GM18868 (cell line): ENCODE results near the gene ZFR2.
"Not testable (repeated sequence)": the region's sequence is repeated elsewhere in the genome, so short reads cannot be mapped to it uniquely, and the experiment has no call there.

Experiments used
- ATAC-seq: cut with Tn5 transposase; IDR thresholded peaks from one replicate; pipeline ENCODE4 v1.9.1; 2021; ENCODE audit warnings: mild to moderate bottlenecking, moderate library complexity; ENCODE audit not compliant: unreplicated experiment

The ZFR2 gene

DNA sequence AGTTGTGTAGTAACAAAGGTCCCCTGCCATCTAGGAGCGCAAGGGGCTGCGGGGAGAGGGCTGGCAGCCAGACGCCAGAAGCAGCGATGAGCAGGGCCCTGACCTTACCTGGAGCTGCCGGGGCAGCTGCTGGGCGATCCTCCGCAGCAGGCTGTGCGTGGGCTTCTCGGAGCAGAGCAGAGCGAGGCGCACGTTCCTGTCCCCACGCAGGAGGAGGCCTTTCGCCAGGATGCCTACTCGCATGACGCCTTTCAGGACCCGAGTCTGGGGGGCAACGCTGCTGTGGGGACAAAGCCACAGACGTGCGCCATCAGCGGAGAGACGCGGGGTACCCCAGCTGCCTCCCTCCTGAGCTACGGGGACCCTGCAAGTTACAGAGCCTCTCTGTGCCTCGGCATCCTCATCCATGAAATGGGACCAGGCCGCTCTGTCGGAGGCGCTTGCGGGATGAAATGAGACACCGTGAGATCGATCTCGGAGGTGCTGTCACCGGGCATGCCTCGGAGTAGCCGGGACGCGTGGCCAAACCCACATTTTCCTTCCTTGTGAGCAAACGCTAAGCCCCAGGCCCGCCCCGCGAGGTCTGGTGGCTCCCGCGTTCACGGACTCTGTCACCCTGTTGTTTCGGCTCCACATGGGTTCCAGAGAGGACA, 52.1 kb downstream of the ZFR2 start:
- ATAC-seq, result no peak

- not testable (repeated sequence) for ATAC-seq
Observed at GRCh38 chr19:3816148-3816547, 52.7 kb downstream of the ZFR2 start.

- no peak for ATAC-seq
Observed at GRCh38 chr19:3814648-3815047, 54.2 kb downstream of the ZFR2 start.

DNA sequence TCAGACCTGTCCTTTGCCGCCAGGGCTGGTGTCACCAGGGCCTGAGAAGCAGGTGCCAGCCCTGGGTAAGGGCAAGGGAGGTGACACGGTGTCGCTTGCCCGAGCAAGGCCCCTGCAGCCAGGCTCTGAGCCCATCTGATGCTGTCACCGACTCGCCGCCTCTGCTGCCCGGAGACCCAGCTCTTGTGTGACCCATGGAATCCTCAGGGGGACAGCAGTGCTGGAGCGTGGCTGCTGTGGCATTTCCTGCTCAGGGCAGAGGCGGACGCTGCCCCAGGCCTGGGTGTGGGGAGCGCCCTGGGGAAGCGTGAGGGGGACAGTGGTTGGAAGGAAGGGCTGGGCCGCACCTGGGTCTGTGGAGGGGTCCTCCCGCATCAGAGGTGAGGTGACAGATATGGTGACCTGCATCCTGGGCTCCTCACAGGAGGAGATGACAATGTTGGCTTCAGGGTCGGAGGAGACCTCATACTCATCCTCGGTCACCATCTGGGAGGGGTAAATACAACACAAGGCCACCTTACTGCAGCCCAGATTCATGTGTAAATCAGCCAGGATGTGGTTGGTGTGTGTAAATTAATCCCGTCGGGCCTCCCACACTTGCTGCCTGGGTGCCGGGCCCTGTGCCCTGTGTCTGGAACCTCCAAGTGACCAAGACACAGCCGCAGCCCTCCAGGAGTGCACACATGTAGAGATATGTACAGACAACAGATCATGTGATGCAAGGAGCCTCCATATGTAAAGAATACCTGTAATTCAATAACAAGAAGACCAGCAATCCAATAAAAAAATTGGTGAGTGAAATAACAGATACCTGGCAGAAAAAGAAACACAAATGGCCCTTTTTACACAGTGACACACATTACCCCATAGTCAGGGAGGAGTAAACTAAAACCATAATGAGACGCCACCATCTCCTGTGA, 55.1 kb downstream of the ZFR2 start:
- ATAC-seq, result no peak

DNA sequence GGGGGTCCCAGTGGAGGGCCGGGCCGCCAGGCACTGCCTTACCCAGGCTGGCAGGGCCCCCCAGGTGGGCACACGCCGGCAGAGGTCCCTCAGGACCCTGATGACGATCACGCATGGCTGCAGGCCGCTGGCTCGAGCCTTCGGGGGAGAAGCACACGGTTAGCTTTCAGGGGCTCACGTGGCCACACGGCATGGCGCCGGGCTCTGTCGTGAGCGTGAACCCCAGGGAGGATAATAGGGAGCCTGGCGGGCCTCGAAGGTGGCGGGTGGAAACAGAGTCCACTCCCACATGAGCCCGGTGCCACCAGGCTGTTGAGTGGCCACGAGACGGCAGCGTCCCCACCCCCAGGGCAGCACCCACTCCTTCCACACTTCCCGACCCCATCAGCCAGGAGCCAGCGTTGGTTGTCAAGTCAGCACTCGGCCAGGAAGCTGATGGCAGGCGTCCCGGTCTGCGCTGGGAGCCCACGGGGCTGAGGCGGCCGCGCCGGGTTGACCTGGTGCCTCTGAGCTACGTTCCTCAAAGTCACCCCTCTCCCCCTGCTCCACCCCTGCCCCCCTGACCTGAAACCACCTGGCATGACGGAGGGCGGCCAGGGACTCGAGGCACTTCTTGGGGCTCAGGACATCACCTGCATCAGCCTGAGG, 58.0 kb downstream of the ZFR2 start:
- no peak for ATAC-seq

DNA sequence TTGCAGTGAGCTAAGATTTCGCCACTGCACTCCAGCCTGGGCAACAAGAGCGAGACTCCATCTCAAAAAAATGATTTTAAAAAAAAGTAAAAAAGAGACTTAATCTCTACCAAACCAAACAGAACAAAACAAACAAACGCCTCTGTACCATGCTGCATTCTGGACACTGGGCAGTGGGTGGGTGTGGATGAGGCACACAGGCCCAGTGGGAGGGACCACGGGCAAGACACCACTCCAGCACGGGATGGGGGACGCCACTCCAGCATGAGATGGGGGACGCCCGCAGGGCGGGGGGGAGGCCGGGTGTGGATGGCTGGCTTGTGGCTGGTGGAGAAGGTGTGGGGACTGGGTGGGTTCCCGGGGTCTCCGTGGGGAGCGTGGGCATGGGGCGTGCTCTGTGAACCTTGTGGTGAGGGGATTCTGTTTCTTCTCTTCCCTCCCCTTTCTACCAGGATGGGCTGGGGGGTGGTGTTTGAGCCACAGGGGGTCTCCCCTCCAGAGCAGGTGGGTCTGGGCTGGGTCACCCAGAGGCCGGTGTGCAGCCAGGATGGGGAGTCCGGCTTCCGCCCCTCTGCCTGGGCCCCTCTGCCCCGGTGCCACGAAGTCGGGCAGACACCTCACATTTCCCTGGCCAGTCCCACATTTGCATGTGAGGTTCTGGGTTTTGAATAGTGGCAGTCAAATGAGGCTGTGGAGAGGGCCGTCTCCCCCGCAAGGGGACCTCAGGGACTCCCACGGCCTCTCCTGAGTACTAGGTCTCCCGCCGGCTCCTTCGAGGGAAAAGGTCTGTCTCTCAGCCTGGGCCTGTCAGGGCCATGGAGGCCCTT, 58.7 kb downstream of the ZFR2 start:
- no peak for ATAC-seq

DNA sequence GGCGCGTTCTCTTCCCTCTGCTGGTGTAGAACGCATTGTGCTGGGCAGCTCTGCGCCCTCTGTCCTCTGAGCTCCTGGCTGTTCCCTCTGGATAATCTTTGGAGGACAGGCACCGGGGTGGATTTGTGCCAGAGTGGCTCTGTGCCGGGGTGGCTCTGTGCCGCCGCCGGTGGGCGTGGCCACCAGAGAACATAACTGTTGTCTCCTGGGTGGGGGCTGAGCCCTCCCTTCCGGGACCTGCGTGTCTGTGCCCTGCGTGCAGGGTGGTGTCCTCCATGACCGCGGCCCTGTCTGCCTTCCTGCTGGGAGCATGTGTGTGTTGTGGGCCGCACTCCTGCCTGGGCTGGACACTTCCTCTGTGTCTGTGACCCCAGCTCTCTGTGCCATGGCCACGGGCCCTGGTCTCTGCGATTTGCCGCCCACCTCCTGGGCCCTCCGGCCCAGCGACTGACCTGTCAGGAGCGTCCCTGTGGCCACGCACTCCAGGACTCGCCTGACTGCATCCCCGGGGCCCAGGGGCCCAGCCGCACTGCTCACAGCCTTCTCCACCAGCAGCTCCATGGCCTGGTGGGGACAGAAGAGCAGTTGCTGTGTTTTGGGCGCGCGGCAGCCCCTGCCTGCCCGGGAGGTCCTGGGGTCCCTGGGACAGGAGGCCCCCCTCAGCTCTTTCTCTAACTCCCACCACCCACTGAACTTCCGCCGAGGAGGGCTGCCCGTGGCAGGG, 60.3 kb downstream of the ZFR2 start:
- ATAC-seq, result no peak

GRCh38 chr19:3807574-3808354, 61.1 kb downstream of the ZFR2 start:
- no peak for ATAC-seq

- no peak for ATAC-seq
Observed at GRCh38 chr19:3807131-3807480, 61.7 kb downstream of the ZFR2 start.

- ATAC-seq, result no peak
Observed at GRCh38 chr19:3805859-3806258, 63.0 kb downstream of the ZFR2 start.

DNA sequence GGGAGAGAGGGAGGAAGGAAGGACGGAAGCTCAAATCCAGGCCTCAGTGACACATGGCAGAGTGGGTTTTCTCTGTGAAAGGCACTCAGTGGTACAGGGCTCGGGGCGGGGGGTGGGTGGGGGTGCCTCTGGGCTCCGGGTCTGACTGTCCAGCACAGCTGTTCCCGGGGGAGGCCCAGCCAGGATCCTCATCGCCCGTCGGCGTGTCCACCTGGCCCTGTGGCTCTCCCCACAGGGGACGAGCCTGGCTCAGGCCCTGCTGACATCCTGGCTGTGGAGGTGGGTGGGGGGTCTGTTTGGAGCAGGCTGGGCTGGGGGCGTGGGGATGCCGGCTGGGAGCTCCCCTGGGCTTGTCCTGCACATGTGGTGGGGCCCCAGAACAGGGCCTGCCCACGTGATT, 64.4 kb downstream of the ZFR2 start:
- no peak for ATAC-seq

GRCh38 chr19:3803986-3804385, 64.9 kb downstream of the ZFR2 start:
- ATAC-seq, result no peak

- no peak for ATAC-seq
Observed at GRCh38 chr19:3803114-3803888, 65.5 kb downstream of the ZFR2 start.

GRCh38 chr19:3801412-3802096, 67.3 kb downstream of the ZFR2 start:
- no peak for ATAC-seq

- ATAC-seq, result no peak
Observed at GRCh38 chr19:3800996-3801395, 67.8 kb downstream of the ZFR2 start.

- ATAC-seq, result no peak
Observed at GRCh38 chr19:3798137-3798536, 70.7 kb downstream of the ZFR2 start.

DNA sequence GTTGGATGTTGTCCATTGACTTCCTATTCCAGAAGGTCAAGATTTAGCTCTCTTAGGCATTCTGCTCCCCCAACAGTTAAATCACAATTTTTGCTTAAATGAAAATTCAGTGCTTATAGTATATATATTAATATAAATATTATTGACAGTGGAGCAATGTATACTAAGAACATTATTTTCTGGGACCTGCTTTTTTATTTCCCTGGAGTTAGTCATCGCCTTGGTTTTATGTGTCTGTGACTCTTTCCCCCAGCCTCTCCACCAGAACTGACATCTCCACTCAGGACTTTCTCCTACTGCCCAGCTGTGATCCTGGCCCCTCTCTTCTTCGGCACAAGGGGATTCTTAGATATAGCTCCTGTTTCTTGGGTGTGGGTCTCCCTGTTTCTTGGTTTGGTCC, 72.5 kb downstream of the ZFR2 start:
- no peak for ATAC-seq

DNA sequence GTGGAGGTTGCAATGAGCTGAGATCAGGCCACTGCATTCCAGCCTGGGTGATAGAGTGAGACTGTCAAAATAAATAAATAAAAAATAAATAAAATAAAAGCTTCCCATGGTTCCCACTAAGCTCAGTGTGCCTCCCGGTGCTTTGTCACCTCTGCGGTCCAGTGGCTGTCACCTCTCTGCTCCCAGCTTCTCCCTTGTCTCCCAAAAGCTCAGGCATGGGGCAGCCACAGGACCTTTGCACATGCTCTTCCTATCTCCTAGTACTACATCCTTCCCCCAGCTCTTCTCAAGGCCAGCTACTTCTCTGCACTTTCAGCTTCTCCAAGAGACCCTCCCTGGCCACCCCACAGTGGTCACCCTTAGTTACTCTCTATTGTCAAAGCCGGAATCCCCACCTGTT, 75.0 kb downstream of the ZFR2 start:
- ATAC-seq, result no peak
